Measurements from ENCODE around the gene EID1.
"Not testable (repeated sequence)": the region's sequence is repeated elsewhere in the genome, so short reads cannot be mapped to it uniquely, and the experiment has no call there.

The EID1 gene

DNA sequence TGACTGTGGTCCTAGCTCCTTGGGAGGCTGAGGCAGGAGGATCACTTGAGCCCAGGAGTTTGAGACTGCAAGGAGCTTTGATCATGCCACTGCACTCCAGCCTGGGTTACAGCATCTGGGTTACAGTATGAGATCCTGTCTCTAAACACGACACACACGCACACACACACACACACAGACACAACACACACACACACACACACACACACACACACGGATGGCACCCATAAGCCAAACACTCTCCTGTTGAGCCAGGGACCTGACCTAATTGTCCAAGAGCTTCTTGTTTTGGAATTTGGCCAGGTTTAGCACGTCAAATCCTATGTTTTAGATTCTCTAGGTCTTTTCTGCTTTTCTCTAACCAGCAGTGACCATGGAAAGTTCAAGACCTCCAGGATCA is 26.8 kb downstream of the EID1 start:
- Histone ChIP-seq H3K27ac (no peak overlapping the region), H3K4me3 (no peak overlapping the region)

DNA sequence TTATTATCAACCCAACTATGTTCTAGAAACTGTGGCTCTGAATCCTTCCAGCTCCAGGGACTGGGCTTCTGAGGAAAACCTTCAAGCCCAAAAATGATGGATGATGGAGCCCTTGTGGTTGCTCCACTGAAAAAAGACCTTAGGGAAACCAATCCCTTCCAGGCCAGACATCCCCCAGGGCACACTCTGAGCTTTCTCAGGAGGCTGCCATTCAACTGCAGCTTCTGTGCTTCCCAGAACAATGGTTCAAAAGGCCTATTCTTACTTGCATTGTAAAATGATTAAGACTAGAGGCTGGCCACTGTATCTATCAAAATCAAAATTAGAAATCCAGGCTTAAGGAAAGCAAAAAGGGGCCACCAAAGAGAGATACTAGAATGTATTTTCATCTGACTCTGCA is 27.3 kb downstream of the EID1 start:
- Histone ChIP-seq H3K27ac (no peak overlapping the region), H3K4me3 (no peak overlapping the region)

DNA sequence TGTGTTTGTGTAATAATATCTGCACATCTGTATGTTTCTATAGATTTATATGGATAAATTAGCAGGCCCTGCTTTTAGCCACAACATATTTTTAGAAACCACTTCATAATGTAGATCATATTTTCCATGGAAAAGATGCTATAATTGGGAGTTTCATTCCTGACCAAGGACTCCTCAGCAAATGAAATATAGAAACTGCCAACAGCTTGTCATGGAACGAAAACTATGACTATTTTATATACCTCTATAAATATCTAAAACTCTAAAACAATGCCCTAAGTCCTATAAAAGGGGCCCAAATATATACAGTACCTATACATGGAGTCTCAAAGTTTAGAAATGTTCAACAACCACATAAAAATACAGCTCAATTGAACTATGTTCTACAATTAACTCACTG is 27.9 kb downstream of the EID1 start:
- Histone ChIP-seq H3K4me3 (no peak overlapping the region), H3K27ac (no peak overlapping the region)

- not testable (repeated sequence) for H3K27ac ChIP-seq, H3K4me3 ChIP-seq
Measured at GRCh38 chr15:48909313-48909712, 31.4 kb downstream of the EID1 start.

DNA sequence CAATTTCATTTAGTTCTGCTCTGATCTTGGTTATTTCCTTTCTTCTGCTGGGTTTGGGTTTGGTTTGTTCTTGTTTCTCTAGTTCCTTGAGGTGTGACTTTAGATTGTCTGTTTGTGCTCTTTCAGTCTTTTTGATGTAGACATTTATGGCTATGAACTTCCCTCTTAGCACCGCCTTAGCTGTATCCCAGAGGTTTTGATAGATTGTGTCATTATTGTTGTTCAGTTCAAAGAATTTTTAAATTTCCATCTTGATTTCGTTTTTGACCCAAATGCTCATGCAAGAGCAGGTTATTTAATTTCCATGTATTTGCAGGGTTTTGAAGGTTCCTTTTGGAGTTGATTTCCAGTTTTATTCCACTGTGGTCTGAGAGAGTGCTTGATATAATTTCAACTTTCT is 32.6 kb downstream of the EID1 start:
- H3K4me3 ChIP-seq, H3K27ac ChIP-seq: not testable (repeated sequence)

- Histone ChIP-seq H3K4me3 (no peak overlapping the region), H3K27ac (no peak overlapping the region)
Measured at GRCh38 chr15:48913141-48913540, 35.2 kb downstream of the EID1 start.

- no peak overlapping the region for H3K4me3 ChIP-seq
- H3K27ac ChIP-seq: no peak overlapping the region
Measured at GRCh38 chr15:48914717-48915116, 36.8 kb downstream of the EID1 start.

GRCh38 chr15:48915861-48916260 is 37.9 kb downstream of the EID1 start:
- Histone ChIP-seq H3K4me3 (no peak overlapping the region), H3K27ac (no peak overlapping the region)

DNA sequence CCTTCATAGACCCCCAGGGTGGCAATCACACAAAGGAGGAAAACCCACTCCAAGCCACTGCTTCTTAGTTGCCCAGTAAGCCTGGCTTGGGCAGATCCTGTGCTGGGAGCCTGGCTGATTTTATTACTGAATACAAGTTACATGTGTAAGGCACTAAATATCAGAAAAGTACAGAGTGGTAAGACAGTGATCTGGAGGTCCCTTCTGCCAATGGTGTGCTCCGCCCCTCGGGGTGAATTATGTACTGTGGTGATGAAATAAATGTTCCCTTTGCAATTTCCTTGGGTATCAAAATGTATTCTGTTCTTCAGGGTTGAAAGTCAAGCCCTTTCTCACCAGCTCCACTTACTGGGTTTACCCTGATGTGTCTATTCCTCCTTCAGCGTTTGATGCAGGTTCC is 38.8 kb downstream of the EID1 start:
- no peak overlapping the region for H3K27ac ChIP-seq
- no peak overlapping the region for H3K4me3 ChIP-seq

- no peak overlapping the region for H3K4me3 ChIP-seq
- no peak overlapping the region for H3K27ac ChIP-seq
Measured at GRCh38 chr15:48922046-48922445, 44.1 kb downstream of the EID1 start.

DNA sequence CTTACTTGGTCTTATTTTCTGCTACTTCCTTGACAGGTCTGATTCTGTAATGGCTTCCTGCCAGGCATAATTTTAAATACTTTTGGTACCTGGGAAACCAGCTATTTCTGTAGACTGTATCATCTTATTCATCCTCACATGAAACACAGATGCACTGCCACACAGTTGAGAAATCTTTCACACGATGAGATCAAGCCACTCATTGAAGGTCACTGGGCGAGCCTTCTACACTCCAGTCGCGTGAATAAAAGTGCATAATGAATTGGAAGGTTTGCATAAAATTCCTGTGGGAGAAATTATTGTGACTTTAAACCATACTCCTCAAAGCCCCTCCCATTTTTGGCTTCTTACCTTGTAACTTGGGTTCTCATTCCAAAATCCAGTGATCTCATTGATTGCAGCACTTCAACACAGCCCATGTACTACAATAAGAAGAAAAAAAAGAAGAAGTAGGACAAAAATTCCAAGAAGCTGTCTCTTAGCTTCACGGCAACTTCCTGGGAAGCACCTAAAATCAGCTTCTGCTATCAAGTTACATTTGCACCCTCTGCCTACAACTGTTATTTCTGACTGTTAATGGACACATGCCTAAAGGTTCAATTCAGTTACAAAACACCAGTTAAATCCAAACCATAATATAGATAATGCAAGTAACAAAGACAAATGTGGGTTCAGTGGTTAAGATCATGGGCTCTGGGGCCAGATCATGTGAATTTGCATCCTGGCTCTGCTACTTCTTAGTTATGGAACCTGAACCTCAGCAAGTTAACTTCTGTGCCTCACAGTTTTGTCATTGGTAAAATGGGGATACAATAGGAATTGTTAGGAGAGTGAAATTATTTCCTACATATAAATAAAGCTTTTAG is 46.8 kb downstream of the EID1 start:
- H3K27ac ChIP-seq: no peak overlapping the region

GRCh38 chr15:48925714-48926223 is 47.8 kb downstream of the EID1 start:
- Histone ChIP-seq H3K27ac (no peak overlapping the region), H3K4me3 (no peak overlapping the region)

More for the DNA sequence above, 46.8 kb downstream of the EID1 start:
- H3K4me3 ChIP-seq: no peak overlapping the region

GRCh38 chr15:48928877-48929538 is 51.1 kb downstream of the EID1 start:
- Histone ChIP-seq H3K4me3 (no peak overlapping the region), H3K27ac (peak overlapping the region in 1 of 21 experiments; percentile 30)

- H3K4me3 ChIP-seq: no peak overlapping the region
- H3K27ac ChIP-seq: peak overlapping the region in 1 of 21 experiments; percentile 30
Measured at GRCh38 chr15:48929661-48930060, 51.7 kb downstream of the EID1 start.

Measured in skin epidermis (tissue), 12 donors.